Activated naive CD8-positive, alpha-beta T cell (primary cell): ENCODE data around the gene ETHE1.

Experiments used
- H3K27ac Mint-ChIP-seq: one replicate; pipeline ENCODE4 v1.8.0; 2021; ENCODE audit warnings: mixed read lengths
- H3K27me3 Mint-ChIP-seq: one replicate; pipeline ENCODE4 v1.8.0; 2021; ENCODE audit warnings: mixed read lengths
- H3K36me3 Mint-ChIP-seq: one replicate; pipeline ENCODE4 v1.8.0; 2021; ENCODE audit warnings: mixed read lengths
- H3K4me1 Mint-ChIP-seq: one replicate; pipeline ENCODE4 v1.8.0; 2021; ENCODE audit warnings: low read depth, mixed read lengths
- H3K4me3 Mint-ChIP-seq: one replicate; pipeline ENCODE4 v1.8.0; 2021; ENCODE audit warnings: mild to moderate bottlenecking, mixed read lengths
- H3K9me3 Mint-ChIP-seq: one replicate; pipeline ENCODE4 v1.8.0; 2021; ENCODE audit warnings: low read depth, mixed read lengths

ETHE1 gene

DNA sequence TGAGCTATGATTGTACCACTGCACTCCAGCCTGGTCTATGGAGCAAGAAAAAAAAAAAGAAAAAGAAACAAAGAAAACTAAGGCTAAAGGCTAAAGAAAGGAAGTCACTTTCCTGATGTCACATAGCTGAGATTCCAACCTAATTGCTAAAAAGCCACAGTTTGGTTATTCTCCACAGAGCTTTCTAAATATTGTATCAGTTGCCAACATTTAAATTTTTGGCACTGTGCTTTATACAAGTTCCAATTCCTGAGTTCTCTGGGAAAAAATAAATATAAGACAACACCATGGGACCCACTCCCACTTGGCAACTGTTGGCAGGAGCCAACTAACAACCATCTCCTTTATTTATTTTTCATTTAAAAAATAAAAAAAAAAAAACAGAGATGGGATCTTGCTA, 50.4 kb downstream of the ETHE1 start:
- peaks cover 30% of the 10 kb centered on the region for H3K4me1 Mint-ChIP-seq
- no peaks in the 10 kb centered on the region for H3K27me3 Mint-ChIP-seq
- H3K27ac Mint-ChIP-seq, result no peak overlapping the region
- H3K9me3 Mint-ChIP-seq, result no peaks in the 10 kb centered on the region
- H3K4me3 Mint-ChIP-seq, result no peak overlapping the region
- peaks cover 10% of the 10 kb centered on the region for H3K36me3 Mint-ChIP-seq

DNA sequence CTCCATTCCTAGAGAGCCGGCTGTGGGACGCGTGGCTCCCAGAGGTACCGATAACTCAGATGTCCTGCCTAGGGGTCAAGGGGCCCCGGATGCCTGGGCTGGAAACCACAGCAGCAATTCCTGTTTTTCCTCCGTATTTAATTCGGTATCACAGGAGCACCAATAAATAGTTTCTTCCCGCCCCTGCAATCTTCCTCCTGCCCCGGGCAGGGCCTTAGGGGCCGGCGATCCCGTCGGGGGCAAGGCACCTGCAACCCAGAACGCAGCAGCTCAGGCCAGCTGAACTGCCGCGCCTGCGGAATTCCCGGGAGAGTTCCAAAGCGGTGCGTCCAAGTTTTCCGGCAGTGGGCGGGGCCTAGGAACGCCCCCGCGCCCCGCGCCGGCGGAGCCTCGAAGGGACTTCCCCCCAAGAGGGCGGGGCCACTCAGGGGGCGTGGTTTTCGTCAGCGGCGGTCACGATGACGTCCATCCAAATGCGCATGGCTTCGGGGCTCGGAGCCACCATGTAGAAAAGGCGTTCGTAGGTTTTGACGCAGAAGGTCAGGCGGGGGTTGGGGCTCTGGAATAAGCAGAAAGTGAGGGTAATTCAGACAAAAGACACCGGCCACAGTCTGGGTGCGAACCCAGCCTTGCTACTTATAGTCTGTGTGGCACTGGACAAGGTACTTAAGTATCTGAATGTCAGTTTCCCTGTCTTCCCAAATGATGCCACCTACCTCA, 51.9 kb downstream of the ETHE1 start:
- Mint-ChIP-seq H3K36me3 (peaks cover 10% of the 10 kb centered on the region), H3K4me1 (peaks cover 39% of the 10 kb centered on the region), H3K9me3 (no peaks in the 10 kb centered on the region), H3K27me3 (no peaks in the 10 kb centered on the region), H3K4me3 (peak overlapping the region; percentile 82), H3K27ac (peak overlapping the region; percentile 97)

DNA sequence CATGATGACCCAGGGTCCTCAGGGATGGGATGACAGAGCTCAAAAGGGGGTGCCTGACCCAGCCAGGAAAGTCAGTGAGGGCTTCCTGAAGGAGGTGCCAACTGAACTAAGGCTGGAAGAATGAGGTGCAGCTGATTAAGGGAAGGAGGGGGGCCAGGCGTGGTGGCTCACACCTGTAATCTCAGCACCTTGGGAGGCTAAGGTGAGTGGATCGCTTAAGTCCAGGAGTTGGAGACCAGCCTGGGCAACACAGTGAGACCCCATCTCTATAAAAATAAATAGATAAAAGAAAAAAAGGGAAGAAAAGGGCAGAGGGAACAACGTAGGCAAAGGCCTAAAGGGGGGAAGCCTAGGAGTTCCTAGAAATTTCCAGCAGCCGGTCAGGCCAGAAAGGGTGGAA, 52.5 kb downstream of the ETHE1 start:
- H3K4me3 Mint-ChIP-seq, result peak overlapping the region; percentile 49
- peaks cover 10% of the 10 kb centered on the region for H3K36me3 Mint-ChIP-seq
- no peak overlapping the region for H3K27ac Mint-ChIP-seq
- H3K27me3 Mint-ChIP-seq, result no peaks in the 10 kb centered on the region
- peaks cover 43% of the 10 kb centered on the region for H3K4me1 Mint-ChIP-seq
- H3K9me3 Mint-ChIP-seq, result no peaks in the 10 kb centered on the region

DNA sequence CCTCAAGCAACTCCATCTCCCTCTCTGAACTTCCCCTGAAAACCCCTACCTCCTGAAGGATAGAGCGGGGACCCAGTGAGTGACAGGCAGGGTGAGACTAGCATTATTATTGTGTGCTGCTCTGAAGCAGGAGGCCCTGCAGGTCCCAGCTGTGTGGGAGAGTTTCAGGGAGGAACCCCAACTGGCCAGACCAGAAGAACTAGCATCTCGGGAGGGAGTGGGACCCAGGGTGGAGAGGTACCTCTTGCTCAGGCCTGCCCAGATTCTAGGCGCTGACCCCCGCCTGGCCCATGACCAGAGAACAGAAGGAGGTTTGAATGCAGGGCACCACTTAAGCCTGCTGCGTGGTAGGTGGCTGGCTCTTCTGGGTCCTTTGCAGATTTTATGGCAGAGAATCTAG, 55.9 kb downstream of the ETHE1 start:
- Mint-ChIP-seq H3K9me3 (no peaks in the 10 kb centered on the region), H3K4me1 (peaks cover 67% of the 10 kb centered on the region), H3K27me3 (no peaks in the 10 kb centered on the region), H3K36me3 (peaks cover 4% of the 10 kb centered on the region), H3K4me3 (no peak overlapping the region), H3K27ac (peak overlapping the region; percentile 58)

DNA sequence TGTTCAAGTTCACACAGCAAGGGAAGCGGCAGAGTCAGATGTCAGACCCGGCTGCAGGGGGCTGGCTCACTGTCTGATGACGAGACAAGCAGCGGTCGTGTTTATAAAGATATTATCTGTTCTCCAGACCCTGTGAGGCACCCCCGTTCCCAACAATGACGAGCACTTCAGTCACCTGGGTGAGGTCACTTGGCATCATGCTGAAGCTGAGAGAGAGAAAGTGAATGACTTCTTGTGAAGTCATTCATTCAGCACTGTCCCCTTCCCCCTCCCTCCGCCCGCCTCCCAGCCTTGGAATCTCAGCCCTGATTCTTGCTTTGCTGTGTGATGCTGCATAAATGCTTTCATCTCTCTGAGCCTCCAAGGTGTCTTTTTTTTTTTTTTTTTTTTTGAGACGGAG, 56.7 kb downstream of the ETHE1 start:
- H3K27ac Mint-ChIP-seq, result peak overlapping the region; percentile 86
- H3K4me1 Mint-ChIP-seq, result peaks cover 69% of the 10 kb centered on the region
- H3K9me3 Mint-ChIP-seq, result no peaks in the 10 kb centered on the region
- H3K4me3 Mint-ChIP-seq, result peak overlapping the region; percentile 64
- H3K27me3 Mint-ChIP-seq, result no peaks in the 10 kb centered on the region
- peaks cover under 1% of the 10 kb centered on the region for H3K36me3 Mint-ChIP-seq

DNA sequence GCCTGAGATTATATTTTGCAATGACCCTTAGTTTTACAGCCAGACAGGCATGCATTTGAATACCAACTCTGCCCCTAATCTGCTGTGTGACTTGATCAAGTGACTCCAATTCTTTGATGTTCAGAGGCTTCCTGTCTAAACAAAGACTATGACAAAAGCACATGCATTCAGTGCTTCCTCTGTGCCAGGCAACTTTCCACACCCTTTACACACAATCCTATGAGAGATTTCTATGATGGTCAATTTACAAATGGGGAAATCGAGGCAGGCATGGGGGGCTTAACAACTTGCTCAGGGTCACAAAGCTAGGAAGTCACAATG, 57.9 kb downstream of the ETHE1 start:
- Mint-ChIP-seq H3K36me3 (no peaks in the 10 kb centered on the region), H3K4me1 (peaks cover 65% of the 10 kb centered on the region), H3K27ac (peak overlapping the region; percentile 65)

DNA sequence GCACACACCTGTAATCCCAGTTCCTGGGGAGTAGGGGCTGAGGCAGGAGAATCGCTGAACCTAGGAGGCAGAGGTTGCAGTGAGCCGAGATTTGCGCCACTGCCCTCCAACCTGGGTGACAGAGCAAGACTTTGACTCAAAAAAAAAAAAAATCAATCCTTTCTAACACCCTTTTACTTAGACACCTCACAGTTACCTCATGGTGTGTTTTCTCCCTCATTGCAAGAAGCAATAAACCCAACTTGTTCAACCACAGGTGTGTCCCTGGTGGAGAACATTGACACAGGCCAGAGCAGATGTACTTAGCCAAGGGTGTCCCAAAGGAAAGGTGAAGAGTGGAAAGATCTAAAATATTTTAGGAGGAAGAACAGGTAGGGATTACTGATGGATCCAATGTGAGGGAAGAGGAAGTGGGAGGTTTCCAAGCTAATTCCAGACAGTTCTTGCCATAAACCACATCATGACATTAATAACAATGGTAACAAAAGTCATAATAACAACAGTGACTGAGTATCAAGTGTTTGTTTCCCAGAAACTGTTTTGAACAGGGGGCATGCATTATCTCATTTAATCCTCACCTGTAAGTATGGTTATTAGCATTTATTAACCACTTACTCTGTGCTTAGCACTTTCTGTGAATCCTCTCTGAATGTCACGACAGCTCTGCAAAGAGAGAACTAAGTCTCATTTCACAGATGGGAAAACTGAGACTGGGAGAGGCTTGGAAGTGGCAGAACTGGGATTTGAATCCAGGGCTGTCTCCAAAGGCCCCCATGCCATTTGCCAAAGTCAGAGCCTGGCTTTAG, 58.4 kb downstream of the ETHE1 start:
- peaks cover 64% of the 10 kb centered on the region for H3K4me1 Mint-ChIP-seq
- no peaks in the 10 kb centered on the region for H3K27me3 Mint-ChIP-seq
- peak overlapping the region; percentile 58 for H3K4me3 Mint-ChIP-seq
- no peaks in the 10 kb centered on the region for H3K36me3 Mint-ChIP-seq
- H3K27ac Mint-ChIP-seq, result peak overlapping the region; percentile 65
- H3K9me3 Mint-ChIP-seq, result no peaks in the 10 kb centered on the region

More for the DNA sequence above, 57.9 kb downstream of the ETHE1 start:
- Mint-ChIP-seq H3K9me3 (no peaks in the 10 kb centered on the region), H3K4me3 (no peak overlapping the region), H3K27me3 (no peaks in the 10 kb centered on the region)

DNA sequence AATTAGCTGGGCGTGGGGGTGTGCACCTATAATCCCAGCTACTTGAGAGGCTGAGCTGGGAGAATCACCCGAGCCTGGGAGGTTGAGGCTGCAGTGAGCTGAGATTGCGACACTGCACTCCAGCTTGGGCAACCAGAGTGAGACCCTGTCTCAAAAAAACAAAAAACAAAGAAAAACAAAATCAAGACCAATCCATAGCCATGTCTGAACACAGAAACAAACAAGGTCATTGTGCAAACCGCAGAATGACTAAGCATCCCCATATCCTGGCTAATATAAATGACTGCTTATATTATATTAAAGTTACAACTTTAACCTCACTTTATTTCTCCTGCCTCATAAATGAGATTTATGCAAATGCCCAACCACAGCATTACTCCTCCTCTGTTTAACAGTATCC, 59.3 kb downstream of the ETHE1 start:
- Mint-ChIP-seq H3K4me1 (peaks cover 62% of the 10 kb centered on the region), H3K27ac (no peak overlapping the region), H3K36me3 (no peaks in the 10 kb centered on the region), H3K27me3 (no peaks in the 10 kb centered on the region), H3K4me3 (no peak overlapping the region), H3K9me3 (no peaks in the 10 kb centered on the region)

DNA sequence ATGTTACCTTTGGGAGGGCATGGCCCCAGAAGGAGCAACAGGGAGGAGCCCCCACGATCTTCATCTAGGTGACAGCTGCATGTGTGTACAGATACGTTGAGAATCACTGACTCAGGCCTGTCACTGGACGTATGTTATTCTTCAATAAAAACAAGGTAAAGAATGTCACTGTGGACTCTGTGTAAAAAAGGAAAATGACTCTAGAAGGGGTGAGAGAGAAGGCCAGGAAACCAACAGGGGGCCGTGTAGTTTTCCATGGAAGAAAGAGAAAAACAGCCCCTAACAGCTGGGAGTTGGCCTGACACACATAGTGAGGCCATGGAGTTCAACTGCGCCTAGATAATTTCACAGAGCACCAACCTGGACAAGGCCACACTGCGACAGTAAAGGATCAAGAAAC, 59.7 kb downstream of the ETHE1 start:
- Mint-ChIP-seq H3K36me3 (no peaks in the 10 kb centered on the region), H3K27me3 (no peaks in the 10 kb centered on the region)

DNA sequence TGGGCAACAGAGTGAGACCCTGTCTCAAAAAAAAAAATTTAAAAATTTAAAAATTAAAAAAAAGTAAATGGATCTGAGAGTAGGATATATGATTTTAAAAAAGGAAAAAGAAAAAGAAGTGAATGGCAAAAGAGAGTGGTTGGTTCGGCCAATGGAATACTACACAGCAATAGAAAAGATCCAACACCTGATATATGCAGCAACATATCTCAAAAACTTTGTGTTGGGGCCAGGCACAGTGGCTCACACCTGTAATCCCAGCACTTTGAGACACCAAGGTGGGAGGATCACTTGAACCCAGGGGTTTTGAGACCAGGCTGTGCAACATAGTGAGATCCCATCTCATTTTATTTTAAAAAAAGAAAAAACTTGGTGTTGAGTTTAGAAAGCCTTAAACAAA, 60.2 kb downstream of the ETHE1 start:
- Mint-ChIP-seq H3K4me3 (no peak overlapping the region), H3K27ac (no peak overlapping the region)

More for the DNA sequence above, 59.7 kb downstream of the ETHE1 start:
- Mint-ChIP-seq H3K4me3 (no peak overlapping the region), H3K9me3 (no peaks in the 10 kb centered on the region), H3K27ac (peak overlapping the region; percentile 11), H3K4me1 (peaks cover 63% of the 10 kb centered on the region)

DNA sequence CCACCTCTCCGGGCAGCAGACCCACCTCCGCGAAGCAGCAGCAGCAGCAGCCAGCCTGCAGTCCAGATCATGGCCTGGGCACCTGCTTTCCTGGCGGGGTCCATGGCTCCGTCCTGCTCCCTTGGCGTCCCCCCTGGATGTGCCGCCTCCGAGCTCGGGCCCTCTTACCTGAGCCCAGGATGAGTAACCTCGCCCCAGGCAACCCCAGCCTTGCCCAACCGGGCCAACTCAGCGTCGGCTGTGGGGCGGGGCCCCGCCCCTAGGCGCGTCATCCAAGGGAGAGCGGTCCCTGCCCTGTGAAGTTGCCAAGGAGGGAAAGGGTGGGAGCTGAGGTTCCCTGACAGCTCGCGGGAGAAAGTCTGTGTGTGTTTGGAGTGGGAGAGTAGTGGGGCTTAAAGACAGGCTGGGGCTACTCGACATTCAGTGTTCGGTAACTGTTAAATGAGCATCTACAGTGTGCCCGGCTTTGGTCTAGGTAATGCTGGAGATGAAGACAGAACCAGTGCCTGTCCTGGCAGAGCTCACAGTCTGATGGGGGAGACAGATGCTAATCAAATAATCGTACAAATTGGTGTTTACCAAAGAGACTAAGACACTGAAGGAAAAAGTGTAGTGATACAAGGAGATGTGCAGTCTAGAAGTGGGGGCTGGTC, 61.4 kb downstream of the ETHE1 start, which contains the start of gene LYPD3:
Gene LYPD3, minus strand, starts transcription at position 141 of the 653 bp plus-strand sequence. Its CDS starts 37 bp downstream, at position 104.
- Mint-ChIP-seq H3K4me1 (peaks cover 71% of the 10 kb centered on the region), H3K4me3 (peak within 1 kb of the TSS; percentile 92), H3K27me3 (no peaks in the 10 kb centered on the region), H3K9me3 (no peaks in the 10 kb centered on the region), H3K36me3 (no peaks in the 10 kb centered on the region), H3K27ac (peak within 1 kb of the TSS; percentile 46)

More for the DNA sequence above, 60.2 kb downstream of the ETHE1 start:
- H3K9me3 Mint-ChIP-seq, result no peaks in the 10 kb centered on the region
- no peaks in the 10 kb centered on the region for H3K27me3 Mint-ChIP-seq
- peaks cover 65% of the 10 kb centered on the region for H3K4me1 Mint-ChIP-seq
- H3K36me3 Mint-ChIP-seq, result no peaks in the 10 kb centered on the region

DNA sequence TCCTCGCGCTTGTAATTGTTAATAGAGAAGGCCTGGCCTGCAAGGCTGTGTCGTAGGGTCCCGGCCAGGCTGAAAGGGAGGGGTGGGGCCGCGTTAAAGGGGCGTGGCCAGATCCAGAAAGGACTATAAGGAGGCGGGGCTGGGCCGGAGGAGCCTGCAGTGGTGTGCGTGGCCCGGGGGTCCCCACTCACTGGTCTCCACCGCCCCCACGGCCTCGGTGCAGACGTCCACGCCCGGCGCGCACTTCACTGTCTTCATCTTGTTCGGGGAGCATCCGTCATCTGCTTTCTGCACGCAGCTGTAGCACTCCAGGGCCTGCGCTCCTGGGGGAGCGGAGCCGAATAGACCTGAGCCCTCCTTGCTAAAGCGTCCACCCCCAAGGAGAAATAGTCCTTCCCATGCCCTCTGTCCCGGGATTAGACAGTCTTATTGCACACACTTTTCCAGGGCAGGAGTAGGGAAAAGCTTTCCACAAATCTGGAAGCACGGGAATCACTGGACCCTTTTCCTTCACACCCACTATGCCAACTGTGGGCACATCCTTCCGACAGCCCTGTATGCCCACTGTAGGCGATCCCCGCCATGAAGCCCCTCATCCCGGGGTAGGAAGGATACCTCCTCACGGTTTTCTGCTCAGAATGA, 62.7 kb downstream of the ETHE1 start:
- Mint-ChIP-seq H3K27me3 (no peaks in the 10 kb centered on the region), H3K9me3 (no peaks in the 10 kb centered on the region), H3K4me1 (peaks cover 61% of the 10 kb centered on the region), H3K4me3 (peak overlapping the region; percentile 92), H3K27ac (peak overlapping the region; percentile 94), H3K36me3 (peaks cover 2% of the 10 kb centered on the region)

DNA sequence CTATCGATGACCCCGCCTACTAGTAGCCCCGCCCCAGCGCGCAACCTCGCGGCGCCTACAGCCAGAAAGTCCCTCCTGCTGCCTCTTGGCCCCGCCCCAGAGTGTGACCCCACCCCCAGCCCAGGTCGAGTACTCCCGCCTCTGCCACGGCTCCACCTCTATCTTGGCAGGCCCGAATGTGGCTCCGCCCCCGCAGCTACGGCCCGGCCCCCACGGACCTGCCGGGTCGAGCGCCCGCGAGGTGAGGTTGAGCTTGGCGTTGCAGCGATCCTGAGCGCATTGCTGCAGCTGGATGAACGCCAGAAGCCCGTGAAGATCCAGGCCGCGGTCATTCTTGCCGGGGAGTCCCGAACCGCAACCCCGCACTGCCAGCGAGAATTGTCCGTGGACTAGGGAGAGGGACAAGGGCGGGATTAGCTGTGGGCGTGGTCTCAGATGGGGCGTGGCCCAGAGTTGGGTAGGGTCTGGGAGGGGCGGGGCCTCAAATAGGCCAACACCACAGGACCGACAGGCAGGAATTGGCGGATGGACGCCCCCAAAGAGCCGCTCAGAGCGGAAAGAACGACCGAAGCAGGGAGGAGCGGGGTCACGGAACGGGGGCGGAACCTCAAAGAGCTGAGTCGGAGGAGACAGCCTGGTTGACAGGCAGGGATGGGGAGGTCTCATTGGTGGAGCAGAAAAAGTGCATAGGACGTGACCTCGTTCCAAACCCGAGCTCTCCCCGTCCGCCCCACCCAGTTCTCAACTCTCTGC, 63.4 kb downstream of the ETHE1 start:
- Mint-ChIP-seq H3K27ac (peak overlapping the region; percentile 94), H3K4me1 (peaks cover 54% of the 10 kb centered on the region), H3K9me3 (no peaks in the 10 kb centered on the region), H3K4me3 (peak overlapping the region; percentile 92), H3K36me3 (peaks cover 2% of the 10 kb centered on the region), H3K27me3 (no peaks in the 10 kb centered on the region)

DNA sequence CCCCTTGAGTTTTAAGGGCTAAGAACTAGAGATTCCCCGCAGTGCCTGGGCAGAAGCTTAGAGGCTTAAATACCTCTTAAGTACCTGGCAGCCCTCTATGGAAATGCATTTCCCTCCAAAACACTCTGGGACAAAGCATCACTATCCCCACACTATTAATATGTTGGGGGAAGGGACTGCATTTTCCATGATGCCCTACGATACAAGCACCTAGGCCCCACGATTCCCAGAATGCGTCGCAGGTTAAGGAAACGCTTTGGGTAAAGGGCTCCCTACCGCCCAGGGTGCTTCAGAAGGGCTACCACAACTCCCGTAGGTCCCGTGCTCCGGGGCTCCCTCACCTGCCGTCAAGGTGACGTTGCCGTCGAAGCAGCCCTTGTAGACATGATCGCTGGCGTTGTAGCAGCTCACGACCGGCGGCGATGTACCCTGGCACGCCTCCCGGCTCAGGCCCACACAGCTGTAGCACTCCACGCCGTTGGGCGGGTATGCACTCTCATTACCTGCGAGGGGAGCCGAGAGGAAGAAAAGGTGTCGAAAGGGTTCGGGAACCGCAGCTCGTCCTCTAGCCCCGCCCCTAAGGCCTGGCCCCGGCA, 64.1 kb downstream of the ETHE1 start:
- H3K4me1 Mint-ChIP-seq, result peaks cover 47% of the 10 kb centered on the region
- no peaks in the 10 kb centered on the region for H3K27me3 Mint-ChIP-seq
- H3K36me3 Mint-ChIP-seq, result peaks cover 2% of the 10 kb centered on the region
- H3K9me3 Mint-ChIP-seq, result no peaks in the 10 kb centered on the region
- peak overlapping the region; percentile 92 for H3K4me3 Mint-ChIP-seq
- peak overlapping the region; percentile 94 for H3K27ac Mint-ChIP-seq
